Breast epithelium (tissue), 4 donors: ENCODE results near the gene SH3GL3. TPM values are rescaled to one million over a fixed set of nuclear protein-coding genes. Genes with fewer than 3 reads are reported as not detected.

Experiments
- DNase-seq, 2 donors: peaks; one replicate each; pipeline ENCODE4 v3.0.0-alpha.2; 2019; ENCODE audit warnings: low spot score in 2 of 2
- H3K27ac ChIP-seq, 2 donors: fragments of 200-600 bp; sonication (generic) in 1 of 2; one replicate each; pipeline ENCODE4 v1.5.1; 2016 to 2019; ENCODE audit warnings: mild to moderate bottlenecking in 1 of 2
- H3K27me3 ChIP-seq, 2 donors: fragments of 200-600 bp; sonication (generic) in 1 of 2; one replicate each; pipeline versions ENCODE4 v1.5.1 to v1.6.0; 2017 to 2019; ENCODE audit warnings: control low read depth in 1 of 2, mild to moderate bottlenecking in 1 of 2
- H3K36me3 ChIP-seq: fragments of 200-600 bp; one replicate; pipeline ENCODE4 v1.5.1; 2019
- H3K4me1 ChIP-seq, 2 donors: fragments of 200-600 bp; sonication (generic); one replicate each; pipeline ENCODE4 v1.5.1; 2016 to 2019; ENCODE audit warnings: control low read depth in 1 of 2
- H3K4me3 ChIP-seq, 3 donors: fragments of 200-600 bp; sonication (generic); 1 replicate in 2 of 3; 2 replicates in 1 of 3; pipeline ENCODE4 v1.5.1; 2016 to 2019; ENCODE audit warnings: mild to moderate bottlenecking in 3 of 3, moderate library complexity in 2 of 3
- H3K9me3 ChIP-seq, 2 donors: fragments of 200-600 bp; sonication (generic) in 1 of 2; one replicate each; pipeline ENCODE4 v1.5.1; 2016 to 2019; ENCODE audit warnings: control low read depth in 1 of 2
- POLR2A ChIP-seq: fragments of 450-650 bp; IDR thresholded peaks from one replicate; pipeline ENCODE4 v1.6.1; 2016; ENCODE audit warnings: antibody characterized with exemption, mild to moderate bottlenecking, moderate library complexity
- POLR2AphosphoS5 ChIP-seq, 3 donors: sonication (generic); formaldehyde crosslinking; IDR thresholded peaks; one replicate each; pipeline ENCODE4 v1.6.1; 2017; ENCODE audit warnings: antibody characterized with exemption in 3 of 3
- intact Hi-C: fragments of 100-400 bp; cut with DNase I; formaldehyde crosslinking; loops from one replicate; pipeline ENCODE4 v1.15.1; 2023; ENCODE audit warnings: low total_unique reads
- total RNA-seq, 3 donors: library from RNA; depleted of rRNA; stranded (reverse); fragments of >200 nt; gene quantifications; one replicate each; pipeline ENCODE4 v1.1.0, GENCODE V29; 2016
- TF ChIP-seq, protein P1 (sequence below), 3 donors: fragments of 450-650 bp; IDR thresholded peaks; one replicate each; pipeline ENCODE4 v1.5.1; 2016 to 2017; ENCODE audit warnings: antibody characterized with exemption in 3 of 3, mild to moderate bottlenecking in 3 of 3, moderate library complexity in 3 of 3

The SH3GL3 gene
- total RNA-seq, 3 donors from 2014 or later: not detected

DNA sequence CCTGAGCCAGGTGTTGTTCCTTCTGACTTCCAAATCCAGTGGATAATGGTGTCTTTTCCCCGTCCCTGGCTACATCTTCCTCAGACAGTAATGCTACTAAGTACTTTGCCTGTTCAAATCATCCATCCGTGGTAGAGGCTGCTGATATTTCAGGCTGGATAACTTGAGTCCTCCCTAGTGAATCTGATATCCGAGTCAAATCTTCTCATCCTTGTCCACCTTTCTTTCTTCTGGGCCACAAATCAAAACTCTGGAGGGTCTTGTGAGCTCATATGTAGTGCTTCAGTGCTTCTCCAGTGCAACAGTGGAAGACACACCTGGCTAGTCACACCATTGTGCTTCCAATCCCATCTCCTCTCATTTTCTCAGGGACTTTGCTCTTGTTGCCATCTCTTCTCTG is 11.2 kb downstream of the SH3GL3 start:
- Histone ChIP-seq H3K27ac (no peak overlapping the region), H3K36me3 (no peaks in the 10 kb centered on the region), H3K4me3 (no peak overlapping the region), H3K27me3 (no peaks in the 10 kb centered on the region), H3K9me3 (no peaks in the 10 kb centered on the region), H3K4me1 (no peaks in the 10 kb centered on the region)
- DNase-seq: no peak
- intact Hi-C loops: loop anchor here (5.0 kb wide), 1 partner anchor 379 kb away; no protein-coding TSS in a partner anchor
- TF ChIP-seq POLR2A (no peak), POLR2AphosphoS5 (IDR thresholded peaks at IDR 0.05) (no peak)
- TF ChIP-seq, protein P1, sequence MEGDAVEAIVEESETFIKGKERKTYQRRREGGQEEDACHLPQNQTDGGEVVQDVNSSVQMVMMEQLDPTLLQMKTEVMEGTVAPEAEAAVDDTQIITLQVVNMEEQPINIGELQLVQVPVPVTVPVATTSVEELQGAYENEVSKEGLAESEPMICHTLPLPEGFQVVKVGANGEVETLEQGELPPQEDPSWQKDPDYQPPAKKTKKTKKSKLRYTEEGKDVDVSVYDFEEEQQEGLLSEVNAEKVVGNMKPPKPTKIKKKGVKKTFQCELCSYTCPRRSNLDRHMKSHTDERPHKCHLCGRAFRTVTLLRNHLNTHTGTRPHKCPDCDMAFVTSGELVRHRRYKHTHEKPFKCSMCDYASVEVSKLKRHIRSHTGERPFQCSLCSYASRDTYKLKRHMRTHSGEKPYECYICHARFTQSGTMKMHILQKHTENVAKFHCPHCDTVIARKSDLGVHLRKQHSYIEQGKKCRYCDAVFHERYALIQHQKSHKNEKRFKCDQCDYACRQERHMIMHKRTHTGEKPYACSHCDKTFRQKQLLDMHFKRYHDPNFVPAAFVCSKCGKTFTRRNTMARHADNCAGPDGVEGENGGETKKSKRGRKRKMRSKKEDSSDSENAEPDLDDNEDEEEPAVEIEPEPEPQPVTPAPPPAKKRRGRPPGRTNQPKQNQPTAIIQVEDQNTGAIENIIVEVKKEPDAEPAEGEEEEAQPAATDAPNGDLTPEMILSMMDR (IDR thresholded peaks at IDR 0.05): no peak

DNA sequence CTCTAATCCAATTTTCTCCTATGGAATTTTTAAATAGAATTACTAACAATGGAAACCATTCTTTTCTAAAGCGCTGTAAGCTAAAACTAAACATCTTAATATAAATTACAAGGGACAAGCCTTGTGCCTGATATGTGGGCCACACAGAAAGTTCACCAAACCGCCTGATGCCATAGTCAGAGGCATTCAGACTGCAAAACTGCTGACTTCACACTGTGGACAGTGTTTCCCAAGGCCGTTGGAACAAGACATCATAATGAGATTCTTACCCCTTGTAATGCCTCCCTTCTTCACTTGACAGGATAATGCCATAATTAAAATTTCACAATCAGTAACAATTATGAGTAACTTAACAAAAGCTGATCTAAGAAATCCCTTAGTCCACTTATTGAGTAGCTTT is 14.9 kb downstream of the SH3GL3 start:
- Histone ChIP-seq H3K4me3 (no peak overlapping the region), H3K36me3 (no peaks in the 10 kb centered on the region), H3K4me1 (no peaks in the 10 kb centered on the region), H3K27me3 (no peaks in the 10 kb centered on the region), H3K27ac (no peak overlapping the region), H3K9me3 (no peaks in the 10 kb centered on the region)
- TF ChIP-seq POLR2A: no peak
- intact Hi-C loops: no loop called here
- no peak for DNase-seq

- intact Hi-C loops: no loop called here
- DNase-seq: no peak
- no peaks in the 10 kb centered on the region for H3K4me1 ChIP-seq
- TF ChIP-seq, protein P1 (IDR thresholded peaks at IDR 0.05): no peak
- TF ChIP-seq POLR2AphosphoS5 (IDR thresholded peaks at IDR 0.05): no peak
- TF ChIP-seq POLR2A: no peak
- no peaks in the 10 kb centered on the region for H3K36me3 ChIP-seq
- H3K27ac ChIP-seq: no peak overlapping the region
- H3K9me3 ChIP-seq: no peaks in the 10 kb centered on the region
- no peak overlapping the region for H3K4me3 ChIP-seq
- H3K27me3 ChIP-seq: no peaks in the 10 kb centered on the region
These were observed 15.9 kb downstream of the SH3GL3 start for GRCh38 chr15:83462953-83463433.

DNA sequence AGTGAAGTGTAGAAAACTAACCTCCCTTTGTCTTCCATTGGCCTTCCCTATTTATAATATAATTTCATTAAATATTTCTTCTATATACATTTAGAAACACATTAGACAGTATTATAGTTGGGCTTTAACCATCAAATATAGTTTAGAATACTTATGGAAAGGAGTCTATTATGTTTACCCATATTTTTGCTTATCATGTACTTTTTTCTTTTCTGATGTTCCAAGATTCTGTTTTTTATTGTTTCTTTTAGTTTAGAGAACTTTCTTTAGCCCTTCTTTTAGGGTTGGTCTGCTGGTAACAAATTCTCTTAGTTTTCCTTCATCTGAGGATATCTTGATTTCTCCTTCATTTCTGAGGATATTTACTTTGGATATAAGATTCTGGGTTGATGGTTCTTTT is 23.7 kb downstream of the SH3GL3 start:
- intact Hi-C loops: no loop called here
- H3K4me3 ChIP-seq: no peak overlapping the region
- no peak for DNase-seq
- H3K4me1 ChIP-seq: no peaks in the 10 kb centered on the region
- no peaks in the 10 kb centered on the region for H3K27me3 ChIP-seq
- no peaks in the 10 kb centered on the region for H3K36me3 ChIP-seq
- TF ChIP-seq POLR2AphosphoS5 (IDR thresholded peaks at IDR 0.05): no peak
- TF ChIP-seq, protein P1 (IDR thresholded peaks at IDR 0.05): no peak
- TF ChIP-seq POLR2A: no peak
- H3K9me3 ChIP-seq: no peaks in the 10 kb centered on the region
- H3K27ac ChIP-seq: no peak overlapping the region

DNA sequence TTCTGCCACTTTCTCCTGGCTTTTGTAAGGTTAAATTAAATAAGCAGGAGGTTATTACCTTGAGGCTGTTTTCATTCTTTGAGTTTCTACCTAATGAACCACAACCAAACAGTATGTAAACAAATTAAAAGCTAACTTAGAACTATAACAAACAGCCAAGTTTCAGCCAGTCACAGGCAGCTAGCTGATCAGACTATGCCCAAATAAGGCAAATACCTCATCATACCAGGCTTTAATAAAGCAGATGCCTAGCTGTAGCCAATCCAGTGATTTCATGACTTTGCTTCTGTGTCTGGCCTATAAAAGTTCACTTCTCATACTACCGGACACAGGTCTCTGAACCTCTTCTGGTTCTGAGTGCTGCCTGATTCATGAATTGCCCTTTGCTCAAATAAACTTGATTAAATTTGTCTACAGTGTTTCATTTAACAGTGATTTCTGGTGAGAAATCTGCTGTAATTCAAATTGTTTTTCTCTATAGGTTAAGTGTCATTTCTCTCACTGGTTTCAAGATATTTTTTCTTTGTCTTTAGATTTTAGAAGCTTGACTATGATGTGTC is 24.2 kb downstream of the SH3GL3 start:
- DNase-seq: no peak
- TF ChIP-seq POLR2AphosphoS5 (IDR thresholded peaks at IDR 0.05) (no peak), POLR2A (no peak)
- TF ChIP-seq, protein P1 (IDR thresholded peaks at IDR 0.05): no peak
- Histone ChIP-seq H3K36me3 (no peaks in the 10 kb centered on the region), H3K4me1 (no peaks in the 10 kb centered on the region), H3K9me3 (no peaks in the 10 kb centered on the region), H3K4me3 (no peak overlapping the region), H3K27ac (no peak overlapping the region), H3K27me3 (no peaks in the 10 kb centered on the region)
- intact Hi-C loops: no loop called here
